Esophagus muscularis mucosa (tissue), 4 donors: ENCODE data around the gene CEP290. TPM values are rescaled to one million over a fixed set of nuclear protein-coding genes. Genes with fewer than 3 reads are reported as not detected.

Experiments
- DNase-seq: peaks from one replicate; pipeline ENCODE4 v3.0.0-alpha.2; 2017; ENCODE audit errors: extremely low spot score
- H3K27ac ChIP-seq, 4 donors: fragments of 200-600 bp; sonication (generic); replicated peaks in 1 of 4; 1 replicate in 3 of 4; 2 replicates in 1 of 4; pipeline ENCODE4 v1.5.1; 2016 to 2019; ENCODE audit warnings: mild to moderate bottlenecking in 1 of 4
- H3K27me3 ChIP-seq, 4 donors: fragments of 200-600 bp; sonication (generic); one replicate each; pipeline versions ENCODE4 v1.5.1 to v1.6.0; 2016 to 2019
- H3K36me3 ChIP-seq, 4 donors: fragments of 200-600 bp; sonication (generic); one replicate each; pipeline ENCODE4 v1.5.1; 2016 to 2019
- H3K4me1 ChIP-seq, 4 donors: fragments of 200-600 bp; sonication (generic); one replicate each; pipeline ENCODE4 v1.5.1; 2016 to 2019
- H3K4me3 ChIP-seq, 4 donors: fragments of 200-600 bp; sonication (generic); 1 replicate in 2 of 4; 2 replicates in 2 of 4; pipeline ENCODE4 v1.5.1; 2016 to 2019; ENCODE audit warnings: mild to moderate bottlenecking in 4 of 4, moderate library complexity in 1 of 4
- H3K9me3 ChIP-seq, 4 donors: fragments of 200-600 bp; sonication (generic); 1 replicate in 3 of 4; 2 replicates in 1 of 4; pipeline ENCODE4 v1.5.1; 2016 to 2019
- EP300 ChIP-seq: sonication (generic); formaldehyde crosslinking; IDR thresholded peaks from one replicate; pipeline ENCODE4 v1.6.1; 2017; ENCODE audit warnings: antibody characterized with exemption
- POLR2A ChIP-seq: fragments of 450-650 bp; IDR thresholded peaks from one replicate; pipeline ENCODE4 v1.6.1; 2017; ENCODE audit warnings: antibody characterized with exemption, moderate library complexity, mild to moderate bottlenecking, low read depth
- POLR2AphosphoS5 ChIP-seq, 2 donors: sonication (generic); formaldehyde crosslinking; IDR thresholded peaks; one replicate each; pipeline ENCODE4 v1.6.1; 2017; ENCODE audit warnings: antibody characterized with exemption in 2 of 2
- WGBS: methylation state at CpG from one replicate; pipeline ENCODE4 v1.1.5; 2018; 5-methylcytosine and 5-hydroxymethylcytosine counted together
- intact Hi-C: fragments of 100-400 bp; cut with DNase I; formaldehyde crosslinking; loops from one replicate; pipeline ENCODE4 v1.15.1; 2023
- total RNA-seq, 4 donors: library from RNA; depleted of rRNA; stranded (reverse); fragments of >200 nt; gene quantifications; one replicate each; pipeline versions ENCODE4 v1.1.0 to v1.2.1, GENCODE V29; 2016
- TF ChIP-seq, protein P1 (sequence below), 3 experiments: fragments of 200-600 bp in 2 of 3; fragments of 450-650 bp in 1 of 3; sonication (generic) in 2 of 3; IDR thresholded peaks; one replicate each; pipeline ENCODE4 v1.5.1; 2017 to 2019; ENCODE audit warnings: antibody characterized with exemption in 3 of 3, mild to moderate bottlenecking in 2 of 3, moderate library complexity in 1 of 3

Gene CEP290, protein sequence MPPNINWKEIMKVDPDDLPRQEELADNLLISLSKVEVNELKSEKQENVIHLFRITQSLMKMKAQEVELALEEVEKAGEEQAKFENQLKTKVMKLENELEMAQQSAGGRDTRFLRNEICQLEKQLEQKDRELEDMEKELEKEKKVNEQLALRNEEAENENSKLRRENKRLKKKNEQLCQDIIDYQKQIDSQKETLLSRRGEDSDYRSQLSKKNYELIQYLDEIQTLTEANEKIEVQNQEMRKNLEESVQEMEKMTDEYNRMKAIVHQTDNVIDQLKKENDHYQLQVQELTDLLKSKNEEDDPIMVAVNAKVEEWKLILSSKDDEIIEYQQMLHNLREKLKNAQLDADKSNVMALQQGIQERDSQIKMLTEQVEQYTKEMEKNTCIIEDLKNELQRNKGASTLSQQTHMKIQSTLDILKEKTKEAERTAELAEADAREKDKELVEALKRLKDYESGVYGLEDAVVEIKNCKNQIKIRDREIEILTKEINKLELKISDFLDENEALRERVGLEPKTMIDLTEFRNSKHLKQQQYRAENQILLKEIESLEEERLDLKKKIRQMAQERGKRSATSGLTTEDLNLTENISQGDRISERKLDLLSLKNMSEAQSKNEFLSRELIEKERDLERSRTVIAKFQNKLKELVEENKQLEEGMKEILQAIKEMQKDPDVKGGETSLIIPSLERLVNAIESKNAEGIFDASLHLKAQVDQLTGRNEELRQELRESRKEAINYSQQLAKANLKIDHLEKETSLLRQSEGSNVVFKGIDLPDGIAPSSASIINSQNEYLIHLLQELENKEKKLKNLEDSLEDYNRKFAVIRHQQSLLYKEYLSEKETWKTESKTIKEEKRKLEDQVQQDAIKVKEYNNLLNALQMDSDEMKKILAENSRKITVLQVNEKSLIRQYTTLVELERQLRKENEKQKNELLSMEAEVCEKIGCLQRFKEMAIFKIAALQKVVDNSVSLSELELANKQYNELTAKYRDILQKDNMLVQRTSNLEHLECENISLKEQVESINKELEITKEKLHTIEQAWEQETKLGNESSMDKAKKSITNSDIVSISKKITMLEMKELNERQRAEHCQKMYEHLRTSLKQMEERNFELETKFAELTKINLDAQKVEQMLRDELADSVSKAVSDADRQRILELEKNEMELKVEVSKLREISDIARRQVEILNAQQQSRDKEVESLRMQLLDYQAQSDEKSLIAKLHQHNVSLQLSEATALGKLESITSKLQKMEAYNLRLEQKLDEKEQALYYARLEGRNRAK (N-terminal part only)
- 10 to 100 TPM in 3 of 4 donors, 1 to 10 TPM in 1; 8.1 to 18.1 (median 13.6) TPM for total RNA-seq

DNA sequence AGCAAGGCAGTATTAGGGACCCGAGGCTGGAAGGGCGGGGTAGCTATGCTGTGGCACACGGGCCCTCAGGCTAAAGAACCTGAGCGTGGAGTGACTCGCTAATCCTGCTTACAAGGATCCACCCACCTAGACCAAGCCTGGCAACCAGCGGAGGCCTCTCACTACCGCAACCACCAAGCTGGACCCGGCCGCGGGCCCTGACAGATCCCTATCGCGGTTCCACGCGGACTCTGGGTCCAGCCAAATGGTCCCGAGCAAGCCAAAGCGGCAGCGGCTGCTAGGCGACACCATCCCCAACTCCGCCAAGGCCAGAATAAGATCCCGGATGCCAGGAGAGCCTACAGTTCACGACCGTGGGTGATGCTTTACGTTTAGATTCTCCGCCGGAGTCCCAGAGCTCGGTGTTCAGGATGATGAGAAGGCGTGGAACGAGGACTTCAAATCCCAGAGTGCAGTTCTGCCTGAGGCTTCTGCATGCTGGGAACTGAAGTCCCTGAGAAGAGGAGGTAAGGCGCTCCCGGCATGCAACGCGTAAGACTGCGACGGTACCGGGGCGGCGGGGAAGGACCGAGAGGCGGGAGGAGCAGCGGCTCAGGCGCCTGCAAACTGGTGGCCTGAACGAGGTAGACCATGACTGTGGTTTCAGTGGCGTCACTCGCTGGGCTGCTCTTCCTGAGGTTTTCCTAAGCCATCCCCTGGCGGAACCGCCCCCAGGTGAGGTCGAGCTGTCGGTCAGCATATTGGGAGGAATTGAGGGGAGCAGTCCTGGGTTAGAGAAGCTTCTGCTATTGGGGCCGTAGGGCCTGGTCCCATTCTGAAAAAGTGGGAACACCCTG, at the start of gene CEP290, which contains the start of gene TMTC3:
CEP290 (minus strand) TSS at position 315 of the 836 bp plus-strand sequence. CDS start 781 bp downstream, outside the sequence.
TMTC3 (plus strand) TSS at position 534 of the 836 bp plus-strand sequence. CDS start 6,009 bp downstream, outside the sequence.
- Histone ChIP-seq H3K4me3 (peak within 1 kb of the TSS; percentile 80 to 86 (median 84)), H3K27me3 (no peaks in the 10 kb centered on the region), H3K4me1 (peaks cover 4 to 37% (median 31%) of the 10 kb centered on the region in 4 donors), H3K36me3 (peaks cover 0 to 14% (median 3%) of the 10 kb centered on the region in 4 donors), H3K27ac (peak within 1 kb of the TSS; percentile 79 to 85 (median 80)), H3K9me3 (no peaks in the 10 kb centered on the region)
- peak; percentile 98 for DNase-seq
- WGBS, result 0% methylated on average over 23 of the region's 49 CpGs
- intact Hi-C loops, result loop anchor here (5.0 kb wide), 1 partner anchor 1565 kb away; the partner anchor contains the start of gene ATP2B1
- TF ChIP-seq EP300 (no peak), POLR2AphosphoS5 (IDR thresholded peaks at IDR 0.05) (peak; percentile 91 to 97), POLR2A (no peak)
- TF ChIP-seq, protein P1, sequence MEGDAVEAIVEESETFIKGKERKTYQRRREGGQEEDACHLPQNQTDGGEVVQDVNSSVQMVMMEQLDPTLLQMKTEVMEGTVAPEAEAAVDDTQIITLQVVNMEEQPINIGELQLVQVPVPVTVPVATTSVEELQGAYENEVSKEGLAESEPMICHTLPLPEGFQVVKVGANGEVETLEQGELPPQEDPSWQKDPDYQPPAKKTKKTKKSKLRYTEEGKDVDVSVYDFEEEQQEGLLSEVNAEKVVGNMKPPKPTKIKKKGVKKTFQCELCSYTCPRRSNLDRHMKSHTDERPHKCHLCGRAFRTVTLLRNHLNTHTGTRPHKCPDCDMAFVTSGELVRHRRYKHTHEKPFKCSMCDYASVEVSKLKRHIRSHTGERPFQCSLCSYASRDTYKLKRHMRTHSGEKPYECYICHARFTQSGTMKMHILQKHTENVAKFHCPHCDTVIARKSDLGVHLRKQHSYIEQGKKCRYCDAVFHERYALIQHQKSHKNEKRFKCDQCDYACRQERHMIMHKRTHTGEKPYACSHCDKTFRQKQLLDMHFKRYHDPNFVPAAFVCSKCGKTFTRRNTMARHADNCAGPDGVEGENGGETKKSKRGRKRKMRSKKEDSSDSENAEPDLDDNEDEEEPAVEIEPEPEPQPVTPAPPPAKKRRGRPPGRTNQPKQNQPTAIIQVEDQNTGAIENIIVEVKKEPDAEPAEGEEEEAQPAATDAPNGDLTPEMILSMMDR (IDR thresholded peaks at IDR 0.05), result no peak

DNA sequence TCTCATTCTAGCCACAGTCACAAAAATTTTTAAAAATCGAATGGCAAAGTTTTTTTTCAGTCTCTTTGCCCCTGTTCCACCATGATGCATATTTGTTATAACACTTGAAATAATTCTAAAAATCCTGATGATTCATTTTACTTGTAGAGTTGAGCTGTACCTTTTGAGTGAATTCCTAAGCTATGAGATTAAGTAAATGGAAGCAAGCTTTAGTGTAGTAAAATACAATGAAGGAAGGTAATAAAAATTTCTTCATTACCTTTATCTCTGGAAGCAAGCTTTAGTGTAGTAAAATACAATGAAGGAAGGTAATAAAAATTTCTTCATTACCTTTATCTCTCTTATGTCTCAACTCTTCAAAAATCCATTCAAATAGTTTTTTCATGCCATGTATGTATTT, 46.3 kb upstream of the CEP290 start:
- no peak for DNase-seq
- Histone ChIP-seq H3K9me3 (no peaks in the 10 kb centered on the region), H3K36me3 (peaks cover 0 to 27% (median 14%) of the 10 kb centered on the region in 4 donors), H3K4me3 (no peak overlapping the region), H3K4me1 (peaks cover 0 to 5% (median 0%) of the 10 kb centered on the region in 4 donors), H3K27ac (no peak overlapping the region), H3K27me3 (no peaks in the 10 kb centered on the region)
- TF ChIP-seq EP300 (no peak), POLR2AphosphoS5 (IDR thresholded peaks at IDR 0.05) (no peak)
- TF ChIP-seq, protein P1 (IDR thresholded peaks at IDR 0.05), result no peak
- intact Hi-C loops, result loop anchor here (10.0 kb wide), 1 partner anchor 207 kb away; no protein-coding TSS in a partner anchor
- 85% methylated on average over 1 of the region's 1 CpG for WGBS

DNA sequence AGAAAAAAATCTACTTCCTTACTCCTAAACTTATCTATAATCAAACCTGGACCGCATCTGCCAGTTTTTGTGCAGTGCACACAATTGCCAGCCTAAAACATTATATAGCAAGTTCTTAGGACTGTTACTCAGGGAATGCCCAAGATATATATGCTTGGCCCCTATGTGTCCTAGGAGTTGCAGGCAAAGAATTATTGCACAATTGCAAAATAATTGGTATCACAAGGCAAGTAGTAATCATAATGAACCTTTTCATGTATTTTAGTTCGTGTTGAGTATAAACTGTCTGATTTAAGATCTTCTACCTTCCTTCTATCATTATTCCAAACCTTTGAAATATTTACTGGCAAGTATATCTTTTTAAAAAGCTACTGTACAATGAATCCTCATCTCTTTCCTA, 45.7 kb upstream of the CEP290 start:
- no peak overlapping the region for H3K4me3 ChIP-seq
- H3K9me3 ChIP-seq, result no peaks in the 10 kb centered on the region
- WGBS, result 96% methylated on average over 2 of the region's 2 CpGs
- intact Hi-C loops, result loop anchor here (10.0 kb wide), 1 partner anchor 207 kb away; no protein-coding TSS in a partner anchor
- H3K36me3 ChIP-seq, result peaks cover 0 to 29% (median 15%) of the 10 kb centered on the region in 4 donors
- no peaks in the 10 kb centered on the region for H3K27me3 ChIP-seq
- H3K4me1 ChIP-seq, result peaks cover 0 to 5% (median 0%) of the 10 kb centered on the region in 4 donors
- TF ChIP-seq POLR2AphosphoS5 (IDR thresholded peaks at IDR 0.05), result no peak
- no peak for TF ChIP-seq POLR2A
- TF ChIP-seq, protein P1 (IDR thresholded peaks at IDR 0.05), result no peak
- no peak for TF ChIP-seq EP300
- H3K27ac ChIP-seq, result no peak overlapping the region
- no peak for DNase-seq
